Pancreas (tissue), 10 donors: ENCODE measurements around the gene LARP1B. TPM values are rescaled to one million over a fixed set of nuclear protein-coding genes. Genes with fewer than 3 reads are reported as not detected.
"Not testable (repeated sequence)": the region's sequence is repeated elsewhere in the genome, so short reads cannot be mapped to it uniquely, and the experiment has no call there.

Experiments used
- ATAC-seq, 4 donors: fragments of 200-7000 bp; cut with Tn5 transposase; one replicate each; pipeline versions ENCODE4 v1.8.0 to v1.9.1; 2020; ENCODE audit warnings: mild to moderate bottlenecking in 4 of 4, moderate library complexity in 4 of 4
- DNase-seq, 6 donors: peaks; one replicate each; pipeline ENCODE4 v3.0.0-alpha.2; 2020
- FAIRE-seq: peaks from 2 replicates; lab custom pipeline; 2012; peaks lifted over from hg19 to GRCh38; lab: Jason Lieb, UNC
- H3K27ac ChIP-seq, 4 donors: fragments of 200-600 bp; sonication (generic); 1 replicate in 3 of 4; 2 replicates in 1 of 4; pipeline versions ENCODE4 v1.5.0 to v1.8.0; 2020
- H3K27me3 ChIP-seq, 4 donors: fragments of 200-600 bp; one replicate each; pipeline ENCODE4 v1.8.0; 2021
- H3K36me3 ChIP-seq, 3 donors: fragments of 200-600 bp; sonication (generic) in 1 of 3; one replicate each; pipeline versions ENCODE4 v1.5.0 to v1.8.0; 2020 to 2021
- H3K4me1 ChIP-seq, 3 donors: fragments of 200-600 bp; one replicate each; pipeline ENCODE4 v1.8.0; 2021
- H3K4me3 ChIP-seq, 4 donors: fragments of 200-600 bp; sonication (generic) in 2 of 4; one replicate each; pipeline versions ENCODE4 v1.5.0 to v1.8.0; 2020 to 2021
- H3K9me3 ChIP-seq, 4 donors: fragments of 200-600 bp; one replicate each; pipeline ENCODE4 v1.8.0; 2021
- WGBS, 2 donors: extraction: QIAGEN DNeasy Blood & Tissue Kit; methylation state at CpG; one replicate each; pipeline ENCODE4 v1.1.7; 2013; 5-methylcytosine and 5-hydroxymethylcytosine counted together
- intact Hi-C, 3 donors: fragments of 100-400 bp; cut with DNase I; formaldehyde crosslinking; loops; one replicate each; pipeline versions ENCODE4 v1.11.1 to v1.14.2; 2022
- polyA plus RNA-seq, 2 donors: library from polyadenylated mRNA; stranded (reverse); fragments of 200-250 nt; gene quantifications; one replicate each; pipeline ENCODE4 v1.2.3, GENCODE V29; 2013
- total RNA-seq, 6 donors: library from RNA; stranded (reverse); fragmentation: NEBNext Ultra II Directional in 4 of 6; extraction: Animal tissue kit (Norgen Biotek cat#: 25700) in 4 of 6; gene quantifications; one replicate each; pipeline versions ENCODE4 v1.2.1 to v1.2.4, GENCODE V29; 2021 to 2023
- TF ChIP-seq, protein P1 (sequence below), 4 donors: fragments of 200-600 bp; sonication (generic) in 3 of 4; IDR thresholded peaks; one replicate each; pipeline versions ENCODE4 v1.5.0 to v1.8.0; 2021; ENCODE audit warnings: antibody characterized with exemption in 4 of 4
- donor health status: healthy with polysubstance abuse.
- donor health status: DM: no; HTN: no; CAD: no; lungs with moderate emphysema.
- donor health status: DM: no; HTN: no; CAD: no.
- donor health status: control.
- donor health status: control.
- donor health status: Bipolar disorder and iron deficiency.
- donor health status: DM: yes; HTN: yes; CAD: no.
- donor health status: DM: no; HTN: no; CAD: no.
- donor health status: DM: no; HTN: no; CAD: no.
- donor health status: DM: yes; HTN: yes; CAD: no.

LARP1B gene
- total and polyA plus RNA-seq, 8 donors = 19.2 to 34.2 (median 25.3) TPM

DNA sequence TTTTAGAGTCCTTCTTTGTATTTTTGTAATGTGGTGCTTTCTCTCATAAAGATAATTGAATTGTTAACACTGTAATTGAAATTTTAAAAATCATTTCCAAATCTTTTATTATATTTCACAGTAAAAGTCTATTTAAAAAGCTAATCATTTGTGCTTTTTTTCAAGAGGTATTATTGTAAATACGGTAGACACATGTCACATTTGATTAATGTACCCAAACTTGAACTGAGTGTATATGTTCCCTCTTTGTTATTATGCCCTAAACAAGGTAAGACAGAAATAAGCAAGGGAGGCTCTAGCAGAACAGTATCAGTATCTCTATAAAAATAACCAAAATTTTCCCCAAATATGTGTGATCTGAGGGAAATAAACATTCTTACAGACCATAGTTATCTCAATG, 21.5 kb upstream of the LARP1B start:
- intact Hi-C loops = no loop called here
- no peaks in the 10 kb centered on the region for H3K27me3 ChIP-seq
- DNase-seq = no peak
- no peaks in the 10 kb centered on the region for H3K36me3 ChIP-seq
- no peaks in the 10 kb centered on the region for H3K4me1 ChIP-seq
- TF ChIP-seq, protein P1, sequence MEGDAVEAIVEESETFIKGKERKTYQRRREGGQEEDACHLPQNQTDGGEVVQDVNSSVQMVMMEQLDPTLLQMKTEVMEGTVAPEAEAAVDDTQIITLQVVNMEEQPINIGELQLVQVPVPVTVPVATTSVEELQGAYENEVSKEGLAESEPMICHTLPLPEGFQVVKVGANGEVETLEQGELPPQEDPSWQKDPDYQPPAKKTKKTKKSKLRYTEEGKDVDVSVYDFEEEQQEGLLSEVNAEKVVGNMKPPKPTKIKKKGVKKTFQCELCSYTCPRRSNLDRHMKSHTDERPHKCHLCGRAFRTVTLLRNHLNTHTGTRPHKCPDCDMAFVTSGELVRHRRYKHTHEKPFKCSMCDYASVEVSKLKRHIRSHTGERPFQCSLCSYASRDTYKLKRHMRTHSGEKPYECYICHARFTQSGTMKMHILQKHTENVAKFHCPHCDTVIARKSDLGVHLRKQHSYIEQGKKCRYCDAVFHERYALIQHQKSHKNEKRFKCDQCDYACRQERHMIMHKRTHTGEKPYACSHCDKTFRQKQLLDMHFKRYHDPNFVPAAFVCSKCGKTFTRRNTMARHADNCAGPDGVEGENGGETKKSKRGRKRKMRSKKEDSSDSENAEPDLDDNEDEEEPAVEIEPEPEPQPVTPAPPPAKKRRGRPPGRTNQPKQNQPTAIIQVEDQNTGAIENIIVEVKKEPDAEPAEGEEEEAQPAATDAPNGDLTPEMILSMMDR (IDR thresholded peaks at IDR 0.05) = no peak
- no peak overlapping the region for H3K27ac ChIP-seq
- no peak for ATAC-seq
- 76 to 78% methylated on average over 1 of the region's 1 CpG for WGBS, 2 donors
- no peak for FAIRE-seq
- no peak overlapping the region for H3K4me3 ChIP-seq
- no peaks in the 10 kb centered on the region for H3K9me3 ChIP-seq

DNA sequence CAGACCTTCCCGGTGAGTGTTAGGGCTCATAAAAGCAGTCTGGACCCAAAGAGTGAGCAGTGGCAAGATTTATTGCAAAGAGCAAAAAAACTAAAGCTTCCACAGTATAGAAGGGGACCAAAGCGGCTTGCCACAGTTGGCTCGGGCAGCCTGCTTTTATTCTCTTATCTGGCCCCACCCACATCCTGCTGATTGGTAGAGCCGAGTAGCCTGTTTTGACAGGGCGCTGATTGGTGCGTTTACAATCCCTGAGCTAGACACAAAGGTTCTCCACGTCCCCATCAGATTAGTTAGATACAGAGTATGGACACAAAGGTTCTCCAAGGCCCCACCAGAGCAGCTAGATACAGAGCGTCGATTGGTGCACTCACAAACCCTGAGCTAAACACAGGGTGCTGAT, 14.1 kb upstream of the LARP1B start:
- intact Hi-C loops, FAIRE-seq, H3K27ac ChIP-seq, H3K4me1 ChIP-seq, H3K36me3 ChIP-seq, H3K27me3 ChIP-seq, H3K9me3 ChIP-seq, H3K4me3 ChIP-seq, DNase-seq, ATAC-seq: not testable (repeated sequence)
- WGBS, 2 donors = 79 to 82% methylated on average over 9 of the region's 9 CpGs

DNA sequence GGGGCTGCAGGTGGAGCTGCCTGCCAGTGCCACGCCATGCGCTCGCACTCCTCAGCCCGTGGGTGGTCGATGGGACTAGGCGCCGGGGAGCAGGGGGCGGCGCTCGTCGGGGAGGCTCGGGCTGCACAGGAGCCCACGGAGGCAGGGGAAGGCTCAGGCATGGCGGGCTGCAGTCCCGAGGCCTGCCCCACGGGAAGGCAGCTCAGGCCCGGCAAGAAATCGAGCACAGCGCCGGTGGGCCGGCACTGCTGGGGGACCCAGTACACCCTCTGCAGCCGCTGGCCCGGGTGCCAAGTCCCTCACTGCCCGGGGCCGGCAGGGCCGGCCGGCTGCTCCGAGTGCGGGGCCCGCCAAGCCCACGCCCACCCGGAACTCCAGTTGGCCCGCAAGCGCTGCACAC, 13.6 kb upstream of the LARP1B start:
- H3K9me3 ChIP-seq, H3K4me3 ChIP-seq, FAIRE-seq, H3K27me3 ChIP-seq, H3K36me3 ChIP-seq, ATAC-seq, intact Hi-C loops, H3K27ac ChIP-seq, H3K4me1 ChIP-seq: not testable (repeated sequence)
- DNase-seq = peak in 1 of 6 donors; percentile 64
- 95 to 98% methylated on average over 16 to 34 of the region's 34 CpGs for WGBS, 2 donors

DNA sequence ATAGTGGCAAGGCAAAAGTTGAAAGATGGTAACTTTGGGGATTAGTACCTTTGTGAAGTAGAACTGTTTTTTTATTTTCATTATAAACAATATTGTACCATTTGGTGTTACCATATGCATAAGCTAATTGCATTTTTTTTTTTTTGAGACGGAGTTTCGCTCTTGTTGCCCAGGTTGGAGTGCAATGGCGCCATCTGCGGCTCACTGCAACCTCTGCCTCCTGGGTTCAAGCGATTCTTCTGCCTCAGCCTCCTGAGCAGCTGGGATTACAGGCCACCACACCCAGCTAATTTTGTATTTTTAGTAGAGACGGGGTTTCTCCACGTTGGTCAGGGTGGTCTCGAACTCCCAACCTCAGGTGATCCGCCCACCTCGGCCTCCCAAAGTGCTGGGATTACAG, 9.9 kb upstream of the LARP1B start:
- H3K4me3 ChIP-seq, DNase-seq, H3K36me3 ChIP-seq, H3K9me3 ChIP-seq, H3K27me3 ChIP-seq, H3K27ac ChIP-seq, intact Hi-C loops, FAIRE-seq, H3K4me1 ChIP-seq, ATAC-seq: not testable (repeated sequence)
- WGBS, 2 donors = 86 to 87% methylated on average over 10 of the region's 10 CpGs

DNA sequence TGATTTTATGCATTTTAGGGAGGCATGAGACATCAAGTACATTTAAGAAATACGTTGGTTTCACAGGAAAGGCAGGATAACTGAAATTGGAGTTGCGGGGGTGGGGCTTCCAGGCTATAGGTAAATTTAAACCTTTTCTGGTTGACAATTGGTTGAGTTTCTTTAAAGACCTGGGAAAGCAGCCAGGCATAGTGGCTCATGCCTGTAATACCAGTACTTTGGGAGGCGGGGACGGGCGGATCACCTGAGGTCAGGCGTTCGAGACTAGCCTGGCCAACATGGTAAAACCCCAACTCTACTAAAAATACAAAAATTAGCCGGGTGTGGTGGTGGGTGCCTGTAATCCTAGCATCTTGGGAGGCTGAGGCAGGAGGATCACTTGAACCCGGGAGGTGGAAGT, 6.2 kb upstream of the LARP1B start:
- H3K9me3 ChIP-seq, H3K4me3 ChIP-seq, H3K36me3 ChIP-seq, DNase-seq, H3K27me3 ChIP-seq, intact Hi-C loops, FAIRE-seq, H3K4me1 ChIP-seq, ATAC-seq, H3K27ac ChIP-seq: not testable (repeated sequence)
- 92 to 94% methylated on average over 9 of the region's 9 CpGs for WGBS, 2 donors

DNA sequence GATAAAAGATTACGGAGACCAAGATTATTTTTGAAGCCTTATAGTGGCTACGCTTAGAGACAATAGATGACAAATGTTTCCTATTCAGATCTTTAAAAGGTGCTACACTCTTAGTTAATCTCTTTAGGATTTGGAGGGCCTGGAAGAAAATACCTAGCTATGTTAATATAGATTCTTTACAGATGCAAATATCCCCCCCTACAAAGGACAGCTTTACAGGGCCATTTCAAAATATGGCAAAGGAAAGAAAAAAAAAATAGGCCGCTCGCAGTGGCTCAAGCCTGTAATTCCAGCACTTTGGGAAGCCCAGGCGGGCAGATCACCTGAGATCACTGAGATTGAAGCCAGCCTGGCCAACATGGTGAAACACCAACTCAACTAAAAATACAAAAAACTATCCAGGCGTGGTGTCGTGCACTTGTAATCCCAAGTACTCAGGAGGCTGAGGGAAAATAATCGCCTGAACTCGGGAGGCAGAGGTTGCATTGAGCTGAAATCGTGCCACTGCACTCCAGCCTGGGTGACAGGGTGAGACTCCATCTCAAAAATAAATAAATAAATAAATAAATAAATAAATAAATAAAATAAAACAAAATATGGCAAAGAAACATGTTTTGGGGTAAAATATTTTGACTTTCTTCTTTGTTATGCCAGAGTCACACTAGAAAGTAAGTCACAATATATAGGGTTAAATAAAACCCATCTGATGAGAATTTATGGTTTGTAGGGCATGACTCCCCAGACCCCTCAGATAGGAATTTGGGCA, 5.5 kb upstream of the LARP1B start:
- H3K36me3 ChIP-seq, H3K27me3 ChIP-seq, H3K9me3 ChIP-seq, ATAC-seq, H3K4me3 ChIP-seq, intact Hi-C loops, H3K27ac ChIP-seq, H3K4me1 ChIP-seq, DNase-seq, FAIRE-seq: not testable (repeated sequence)
- 96 to 99% methylated on average over 10 of the region's 10 CpGs for WGBS, 2 donors

DNA sequence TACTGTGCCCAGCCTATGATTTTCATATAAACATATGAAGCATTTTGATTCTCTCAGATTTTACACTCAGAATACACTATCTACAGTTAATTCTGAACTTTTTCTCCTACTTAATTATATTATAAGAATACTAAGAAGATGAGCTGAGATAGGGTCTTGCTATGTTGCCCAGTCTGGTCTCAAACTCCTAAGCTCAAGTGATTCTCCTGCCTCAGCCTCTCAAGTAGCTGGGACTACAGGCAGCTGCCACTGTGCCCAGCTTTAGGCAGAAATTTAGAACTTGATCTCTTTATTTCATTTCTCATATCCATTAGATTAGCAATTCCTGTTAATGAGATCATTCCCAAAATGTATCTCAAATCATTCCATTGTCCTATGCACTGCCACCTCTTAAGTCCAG, 4.7 kb upstream of the LARP1B start:
- FAIRE-seq (no peak), ATAC-seq (no peak), DNase-seq (no peak)
- Histone ChIP-seq H3K4me1 (no peaks in the 10 kb centered on the region), H3K27ac (no peak overlapping the region), H3K27me3 (no peaks in the 10 kb centered on the region), H3K36me3 (no peaks in the 10 kb centered on the region), H3K4me3 (no peak overlapping the region), H3K9me3 (no peaks in the 10 kb centered on the region)
- intact Hi-C loops = no loop called here
- TF ChIP-seq, protein P1 (IDR thresholded peaks at IDR 0.05) = no peak
